HG03354 (cell line): ENCODE results near the gene KYNU.
"Not testable (repeated sequence)": the region's sequence is repeated elsewhere in the genome, so short reads cannot be mapped to it uniquely, and the experiment has no call there.

Experiments used
- ATAC-seq: cut with Tn5 transposase; IDR thresholded peaks from one replicate; pipeline ENCODE4 v1.9.1; 2021; ENCODE audit warnings: mild to moderate bottlenecking; ENCODE audit not compliant: unreplicated experiment, poor library complexity, severe bottlenecking

The KYNU gene

GRCh38 chr2:142869461-142870106, 7.9 kb upstream of the KYNU start:
- no peak for ATAC-seq

GRCh38 chr2:142870526-142870925, 6.9 kb upstream of the KYNU start:
- ATAC-seq: no peak

GRCh38 chr2:142871396-142871795, 6.1 kb upstream of the KYNU start:
- no peak for ATAC-seq

- ATAC-seq: no peak
Measured at GRCh38 chr2:142872882-142873724, 4.4 kb upstream of the KYNU start.

- ATAC-seq: no peak
Measured at GRCh38 chr2:142873831-142874287, 3.6 kb upstream of the KYNU start.

GRCh38 chr2:142874293-142874814, 3.1 kb upstream of the KYNU start:
- ATAC-seq: no peak

GRCh38 chr2:142875010-142875409, 2.5 kb upstream of the KYNU start:
- no peak for ATAC-seq

GRCh38 chr2:142875652-142876051, 1.8 kb upstream of the KYNU start:
- no peak for ATAC-seq

GRCh38 chr2:142876423-142876822, 1.0 kb upstream of the KYNU start:
- ATAC-seq: no peak

- peak; percentile 38 for ATAC-seq
Measured at GRCh38 chr2:142878031-142878678, 691 bp downstream of the KYNU start.

- ATAC-seq: no peak
Measured at GRCh38 chr2:142879151-142879550, 1.7 kb downstream of the KYNU start.

- no peak for ATAC-seq
Measured at GRCh38 chr2:142880279-142880678, 2.8 kb downstream of the KYNU start.

GRCh38 chr2:142881619-142882018, 4.2 kb downstream of the KYNU start:
- peak; percentile 33 for ATAC-seq

GRCh38 chr2:142882500-142882899, 5.0 kb downstream of the KYNU start:
- not testable (repeated sequence) for ATAC-seq

- no peak for ATAC-seq
Measured at GRCh38 chr2:142883526-142883925, 6.1 kb downstream of the KYNU start.

GRCh38 chr2:142885543-142885942, 8.1 kb downstream of the KYNU start:
- ATAC-seq: no peak

GRCh38 chr2:142892715-142893114, 15.3 kb downstream of the KYNU start:
- ATAC-seq: peak; percentile 99

- no peak for ATAC-seq
Measured at GRCh38 chr2:142893241-142893640, 15.8 kb downstream of the KYNU start.

- no peak for ATAC-seq
Measured at GRCh38 chr2:142897807-142898206, 20.3 kb downstream of the KYNU start.

GRCh38 chr2:142900327-142900726, 22.9 kb downstream of the KYNU start:
- ATAC-seq: not testable (repeated sequence)
